Fibroblast of skin of abdomen (primary cell): ENCODE measurements around the gene TRIM50. TPM values are rescaled to one million over a fixed set of nuclear protein-coding genes. Genes with fewer than 3 reads are reported as not detected.
"Not testable (repeated sequence)": the region's sequence is repeated elsewhere in the genome, so short reads cannot be mapped to it uniquely, and the experiment has no call there.

Experiments
- DNase-seq: peaks from one replicate; pipeline ENCODE4 v3.0.0-alpha.2; 2013
- polyA plus RNA-seq, 2 experiments: library from polyadenylated mRNA; unstranded; fragments of 120-200 nt; gene quantifications; one replicate each; pipeline ENCODE4 v1.2.1, GENCODE V29; 2013; ENCODE audit not compliant: insufficient read length in 2 of 2

The TRIM50 gene
- polyA plus RNA-seq (2013, experiment 1 of 2; ENCODE audit: insufficient read length) = not detected
- polyA plus RNA-seq (2013, experiment 2 of 2; ENCODE audit: insufficient read length) = not detected

- DNase-seq = not testable (repeated sequence)
Measured at GRCh38 chr7:73327922-73328321, at the start of gene TRIM50, which contains the start of gene FKBP6. TRIM50 (minus strand) TSS chr7:73328082; CDS start chr7:73324787, 3,295 bp downstream. FKBP6 (plus strand) TSS chr7:73328161; CDS start chr7:73328429, 268 bp downstream.

- no peak for DNase-seq
Measured at GRCh38 chr7:73376671-73377412, 49.0 kb upstream of the TRIM50 start.

- DNase-seq = not testable (repeated sequence)
Measured at GRCh38 chr7:73376262-73376661, 48.4 kb upstream of the TRIM50 start.

- no peak for DNase-seq
Measured at GRCh38 chr7:73373741-73374140, 45.9 kb upstream of the TRIM50 start.

GRCh38 chr7:73369622-73370021, 41.7 kb upstream of the TRIM50 start:
- DNase-seq = no peak

- DNase-seq = no peak
Measured at GRCh38 chr7:73369009-73369408, 41.1 kb upstream of the TRIM50 start.

GRCh38 chr7:73366990-73367389, 39.1 kb upstream of the TRIM50 start:
- DNase-seq = no peak

GRCh38 chr7:73366127-73366526, 38.2 kb upstream of the TRIM50 start:
- DNase-seq = no peak

- DNase-seq = no peak
Measured at GRCh38 chr7:73364006-73364728, 36.3 kb upstream of the TRIM50 start.

- DNase-seq = no peak
Measured at GRCh38 chr7:73363225-73364005, 35.5 kb upstream of the TRIM50 start.

GRCh38 chr7:73360590-73360989, 32.7 kb upstream of the TRIM50 start:
- DNase-seq = not testable (repeated sequence)

- DNase-seq = no peak
Measured at GRCh38 chr7:73359746-73360375, 32.0 kb upstream of the TRIM50 start.

GRCh38 chr7:73359306-73359705, 31.4 kb upstream of the TRIM50 start:
- no peak for DNase-seq

GRCh38 chr7:73358590-73359275, 30.9 kb upstream of the TRIM50 start:
- no peak for DNase-seq

GRCh38 chr7:73356159-73356558, 28.3 kb upstream of the TRIM50 start:
- DNase-seq = no peak

- no peak for DNase-seq
Measured at GRCh38 chr7:73354821-73355220, 26.9 kb upstream of the TRIM50 start.

GRCh38 chr7:73354196-73354595, 26.3 kb upstream of the TRIM50 start:
- DNase-seq = no peak

GRCh38 chr7:73353243-73353642, 25.4 kb upstream of the TRIM50 start:
- DNase-seq = no peak

- no peak for DNase-seq
Measured at GRCh38 chr7:73352784-73353183, 24.9 kb upstream of the TRIM50 start.

- DNase-seq = no peak
Measured at GRCh38 chr7:73351447-73352167, 23.7 kb upstream of the TRIM50 start.
